ENCODE measurements around the gene OR6C75. TPM values are rescaled to one million over a fixed set of nuclear protein-coding genes. Genes with fewer than 3 reads are reported as not detected.

Gene OR6C75
- total RNA-seq, result not detected in 2 replicates

GRCh38 chr12:55362675-55363074 is at the start of gene OR6C75:
Gene OR6C75, plus strand, starts transcription at chr12:55362975. Its CDS starts 2,136 bp downstream, at chr12:55365111.

GRCh38 chr12:55314043-55314442 is 48.7 kb upstream of the OR6C75 start, which contains the start of gene OR6C1:
Gene OR6C1, plus strand, starts transcription at chr12:55314343. Its CDS starts 6,257 bp downstream, at chr12:55320600.

GRCh38 chr12:55330446-55330845 is 32.3 kb upstream of the OR6C75 start, which contains the start of gene OR6C3:
Gene OR6C3, plus strand, starts transcription at chr12:55330746. Its CDS starts 955 bp downstream, at chr12:55331701.

GRCh38 chr12:55400229-55400628 is 37.5 kb downstream of the OR6C75 start, which contains the start of gene OR6C65:
Gene OR6C65, plus strand, starts transcription at chr12:55400529. Its CDS starts 0 bp downstream, at chr12:55400529.

Other genes with a start within 250 kb of the OR6C75 start
- gene OR9K2, start 236.6 kb upstream of the OR6C75 start, total RNA-seq, result not detected in 2 replicates
- not detected in 2 replicates for gene OR10A7, start 141.9 kb upstream of the OR6C75 start, total RNA-seq
- not detected in 2 replicates for gene OR6C74, start 118.4 kb upstream of the OR6C75 start, total RNA-seq
- gene OR6C6, start 66.4 kb upstream of the OR6C75 start, total RNA-seq, result not detected in 2 replicates
- gene OR6C1, start 48.6 kb upstream of the OR6C75 start, total RNA-seq, result not detected in 2 replicates
- gene OR6C3, start 32.2 kb upstream of the OR6C75 start, total RNA-seq, result not detected in 2 replicates
- gene OR6C65, start 37.6 kb downstream of the OR6C75 start, total RNA-seq, result not detected in 2 replicates
- gene OR6C76, start 63.3 kb downstream of the OR6C75 start, total RNA-seq, result not detected in 2 replicates
- gene OR6C2, start 81.1 kb downstream of the OR6C75 start, total RNA-seq, result not detected in 2 replicates
- gene OR6C70, start 107.2 kb downstream of the OR6C75 start, total RNA-seq, result not detected in 2 replicates
- not detected in 2 replicates for gene OR6C68, start 129.4 kb downstream of the OR6C75 start, total RNA-seq
- not detected in 2 replicates for gene OR6C4, start 186.6 kb downstream of the OR6C75 start, total RNA-seq
- not detected in 2 replicates for gene OR2AP1, start 209.5 kb downstream of the OR6C75 start, total RNA-seq